Thymus (tissue), 11 donors: ENCODE results near the gene CYP4V2. TPM values are rescaled to one million over a fixed set of nuclear protein-coding genes. Genes with fewer than 3 reads are reported as not detected.
"Not testable (repeated sequence)": the region's sequence is repeated elsewhere in the genome, so short reads cannot be mapped to it uniquely, and the experiment has no call there.

ENCODE experiments used
- DNase-seq, 9 donors: peaks; one replicate each; pipeline ENCODE4 v3.0.0-alpha.2; 2013; ENCODE audit warnings: low spot score in 9 of 9, low read depth in 6 of 9, missing footprints in 1 of 9
- H3K27ac ChIP-seq, 2 donors: one replicate each; pipeline ENCODE4 v1.5.1; 2013; ENCODE audit warnings: control low read depth in 1 of 2, low read depth in 1 of 2, low read length in 1 of 2, mild to moderate bottlenecking in 1 of 2, moderate library complexity in 1 of 2
- H3K27me3 ChIP-seq, 2 donors: one replicate each; pipeline ENCODE4 v1.5.1; 2013; ENCODE audit warnings: low read length in 1 of 2; ENCODE audit not compliant: control insufficient read depth in 2 of 2, insufficient read depth in 1 of 2
- H3K36me3 ChIP-seq, 2 donors: one replicate each; pipeline ENCODE4 v1.5.1; 2013; ENCODE audit warnings: low read length in 1 of 2, mild to moderate bottlenecking in 1 of 2, moderate library complexity in 1 of 2; ENCODE audit not compliant: control insufficient read depth in 2 of 2, insufficient read depth in 2 of 2
- H3K4me1 ChIP-seq, 2 donors: one replicate each; pipeline ENCODE4 v1.5.1; 2013; ENCODE audit warnings: low read length in 2 of 2; ENCODE audit not compliant: control insufficient read depth in 2 of 2, insufficient read depth in 2 of 2
- H3K4me3 ChIP-seq, 2 donors: one replicate each; pipeline ENCODE4 v1.5.1; 2013; ENCODE audit warnings: low read length in 2 of 2, control low read depth in 1 of 2, mild to moderate bottlenecking in 1 of 2
- H3K9me3 ChIP-seq, 2 donors: one replicate each; pipeline ENCODE4 v1.5.1; 2013; ENCODE audit warnings: low read length in 1 of 2, mild to moderate bottlenecking in 1 of 2; ENCODE audit not compliant: control insufficient read depth in 2 of 2, insufficient read depth in 1 of 2
- WGBS: extraction: QIAGEN DNeasy Blood & Tissue Kit; methylation state at CpG from one replicate; pipeline ENCODE4 v1.1.7; 2013; 5-methylcytosine and 5-hydroxymethylcytosine counted together
- polyA plus RNA-seq: library from polyadenylated mRNA; stranded (reverse); fragments of 200-250 nt; gene quantifications from one replicate; pipeline ENCODE4 v1.2.3, GENCODE V29; 2013
- total RNA-seq: library from RNA; stranded (reverse); fragments of 120-200 nt; gene quantifications from one replicate; pipeline ENCODE4 v1.2.4, GENCODE V29; 2013
- donor health status: healthy.

Gene CYP4V2
- total and polyA plus RNA-seq, 2 donors: 5.9 to 28.2 TPM

- 92% methylated on average over 7 of the region's 7 CpGs for WGBS
- Histone ChIP-seq H3K36me3 (no peaks in the 10 kb centered on the region), H3K9me3 (no peaks in the 10 kb centered on the region), H3K4me3 (no peak overlapping the region), H3K27ac (no peak overlapping the region), H3K4me1 (no peaks in the 10 kb centered on the region), H3K27me3 (no peaks in the 10 kb centered on the region)
- DNase-seq: no peak
Measured at GRCh38 chr4:186240452-186240847, 49.1 kb downstream of the CYP4V2 start.

GRCh38 chr4:186240848-186241491, 49.6 kb downstream of the CYP4V2 start:
- no peak for DNase-seq
- H3K9me3 ChIP-seq: no peaks in the 10 kb centered on the region
- H3K27me3 ChIP-seq: no peaks in the 10 kb centered on the region
- H3K27ac ChIP-seq: no peak overlapping the region
- H3K36me3 ChIP-seq: no peaks in the 10 kb centered on the region
- no peak overlapping the region for H3K4me3 ChIP-seq
- H3K4me1 ChIP-seq: no peaks in the 10 kb centered on the region
- 91% methylated on average over 7 of the region's 7 CpGs for WGBS

- H3K4me1 ChIP-seq: no peaks in the 10 kb centered on the region
Measured at GRCh38 chr4:186241616-186242015, 50.2 kb downstream of the CYP4V2 start.

GRCh38 chr4:186242031-186242430, 50.7 kb downstream of the CYP4V2 start:
- H3K27ac ChIP-seq, H3K4me3 ChIP-seq, DNase-seq, H3K27me3 ChIP-seq, H3K4me1 ChIP-seq, H3K36me3 ChIP-seq, H3K9me3 ChIP-seq: not testable (repeated sequence)
- 93% methylated on average over 10 of the region's 10 CpGs for WGBS

More at GRCh38 chr4:186241616-186242015, 50.2 kb downstream of the CYP4V2 start:
- no peak for DNase-seq
- H3K27ac ChIP-seq: no peak overlapping the region
- H3K9me3 ChIP-seq: no peaks in the 10 kb centered on the region
- WGBS: 92% methylated on average over 4 of the region's 4 CpGs
- no peak overlapping the region for H3K4me3 ChIP-seq
- H3K36me3 ChIP-seq: no peaks in the 10 kb centered on the region
- no peaks in the 10 kb centered on the region for H3K27me3 ChIP-seq

DNA sequence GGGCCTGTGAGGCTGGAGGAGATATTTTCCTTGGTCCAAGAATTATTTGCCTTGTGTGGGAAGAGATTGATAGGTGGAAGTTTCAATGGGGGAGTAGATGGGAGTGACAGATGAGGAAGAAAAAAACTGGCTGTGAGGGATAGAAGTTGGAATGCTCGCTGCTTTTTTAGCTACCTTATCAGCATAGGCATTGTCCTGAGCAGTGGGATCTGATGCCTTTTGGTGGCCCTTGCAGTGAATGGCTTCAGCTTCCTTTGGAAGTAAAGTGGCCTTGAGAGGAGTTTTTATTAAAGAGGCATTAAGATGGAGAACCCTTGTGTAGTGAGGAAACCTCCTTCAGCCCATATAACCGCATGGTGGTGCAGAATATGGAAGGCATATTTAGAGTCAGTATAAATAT, 52.0 kb downstream of the CYP4V2 start:
- Histone ChIP-seq H3K4me3 (no peak overlapping the region), H3K36me3 (no peaks in the 10 kb centered on the region), H3K27ac (no peak overlapping the region), H3K27me3 (no peaks in the 10 kb centered on the region), H3K9me3 (no peaks in the 10 kb centered on the region), H3K4me1 (no peaks in the 10 kb centered on the region)
- WGBS: 87% methylated on average over 2 of the region's 2 CpGs
- no peak for DNase-seq

- WGBS: 85% methylated on average over 5 of the region's 5 CpGs
- H3K36me3 ChIP-seq: no peaks in the 10 kb centered on the region
- no peaks in the 10 kb centered on the region for H3K9me3 ChIP-seq
- no peak for DNase-seq
- H3K4me1 ChIP-seq: no peaks in the 10 kb centered on the region
- H3K4me3 ChIP-seq: no peak overlapping the region
- H3K27me3 ChIP-seq: no peaks in the 10 kb centered on the region
- no peak overlapping the region for H3K27ac ChIP-seq
Measured at GRCh38 chr4:186244835-186245234, 53.5 kb downstream of the CYP4V2 start.

- H3K9me3 ChIP-seq, H3K4me3 ChIP-seq, H3K36me3 ChIP-seq, H3K27me3 ChIP-seq, H3K4me1 ChIP-seq, H3K27ac ChIP-seq, DNase-seq: not testable (repeated sequence)
- WGBS: 90% methylated on average over 9 of the region's 9 CpGs
Measured at GRCh38 chr4:186247062-186247752, 55.8 kb downstream of the CYP4V2 start.

- Histone ChIP-seq H3K27me3 (no peaks in the 10 kb centered on the region), H3K27ac (no peak overlapping the region), H3K4me3 (no peak overlapping the region), H3K36me3 (no peaks in the 10 kb centered on the region), H3K9me3 (no peaks in the 10 kb centered on the region), H3K4me1 (no peaks in the 10 kb centered on the region)
- WGBS: 65% methylated on average over 1 of the region's 1 CpG
- DNase-seq: no peak
Measured at GRCh38 chr4:186248643-186249042, 57.3 kb downstream of the CYP4V2 start.

DNA sequence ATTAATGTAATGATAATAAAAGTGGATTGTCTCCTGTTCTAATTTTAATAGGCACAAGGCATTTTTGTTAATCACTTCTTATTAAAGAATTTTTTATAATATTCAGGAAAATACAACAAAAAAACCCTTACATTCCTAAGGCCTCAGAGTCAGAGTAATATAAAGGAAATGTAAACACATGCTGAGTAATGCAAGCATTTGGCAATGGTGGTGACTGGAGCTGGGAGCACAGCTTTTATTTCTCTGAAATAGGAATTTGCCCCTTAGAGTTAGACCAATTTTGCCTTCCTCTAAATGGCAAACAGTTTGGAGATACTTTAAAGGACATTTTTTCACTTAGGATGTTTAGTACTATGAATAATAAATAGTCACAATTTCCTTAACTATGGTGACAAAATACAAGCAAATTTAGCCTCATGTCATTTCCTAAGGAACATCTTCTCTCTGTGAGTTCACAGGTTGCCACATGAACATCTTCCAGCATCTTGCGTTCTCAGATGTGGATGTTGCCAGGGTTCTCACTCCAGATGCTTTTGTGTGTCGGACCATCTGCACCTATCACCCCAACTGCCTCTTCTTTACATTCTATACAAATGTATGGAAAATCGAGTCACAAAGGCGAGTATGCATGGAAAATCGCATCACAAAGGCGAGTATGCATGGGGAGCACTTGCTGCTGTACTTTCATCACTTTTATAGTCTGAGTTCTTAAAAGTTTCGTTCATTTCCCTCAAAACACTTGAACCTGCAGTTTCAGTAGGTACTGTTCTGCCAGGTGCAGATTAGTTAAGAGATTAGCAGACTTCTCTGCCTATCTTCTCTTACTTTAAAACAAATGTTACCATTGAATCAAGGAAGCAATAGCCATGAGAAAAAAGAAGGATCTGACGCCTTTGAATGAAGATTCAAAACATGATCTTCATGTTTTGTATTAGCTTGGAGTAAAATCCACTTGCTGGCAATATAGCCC, 58.7 kb downstream of the CYP4V2 start:
- H3K27me3 ChIP-seq: no peaks in the 10 kb centered on the region
- H3K4me1 ChIP-seq: no peaks in the 10 kb centered on the region
- H3K9me3 ChIP-seq: no peaks in the 10 kb centered on the region
- no peaks in the 10 kb centered on the region for H3K36me3 ChIP-seq
- no peak overlapping the region for H3K4me3 ChIP-seq
- WGBS: 55% methylated on average over 8 of the region's 8 CpGs
- H3K27ac ChIP-seq: no peak overlapping the region
- DNase-seq: no peak
